H1 (cell line): ENCODE data around the gene PLA2G4E. TPM values are rescaled to one million over a fixed set of nuclear protein-coding genes. Genes with fewer than 3 reads are reported as not detected.

ENCODE experiments used
- BRCA1 ChIP-seq: IDR thresholded peaks from 2 replicates; pipeline ENCODE4 v1.6.1; 2012; ENCODE audit warnings: low read depth, low read length, improper control_type of control experiment
- CBX8 ChIP-seq: fragments of 300-800, 300-1000 bp; sonication (generic); IDR thresholded peaks from 2 replicates; pipeline ENCODE4 v1.7.1; 2016; ENCODE audit warnings: low read depth, low read length, borderline replicate concordance
- CEBPB ChIP-seq: IDR thresholded peaks from 2 replicates; pipeline ENCODE4 v1.6.1; 2012; ENCODE audit warnings: low read depth, low read length
- CHD2 ChIP-seq: IDR thresholded peaks from 2 replicates; pipeline ENCODE4 v1.6.1; 2012; ENCODE audit warnings: low read length, improper control_type of control experiment
- CREB1 ChIP-seq: IDR thresholded peaks from 2 replicates; pipeline ENCODE4 v1.6.1; 2012; ENCODE audit warnings: inconsistent platforms
- CTCF ChIP-seq, 3 experiments: IDR thresholded peaks; 1 replicate in 2 of 3; 2 replicates in 1 of 3; pipeline versions ENCODE4 v1.5.1 to v1.6.1; 2011; ENCODE audit warnings: low read length in 3 of 3, mild to moderate bottlenecking in 3 of 3, inconsistent platforms in 2 of 3, low read depth in 1 of 3, moderate library complexity in 1 of 3; ENCODE audit not compliant: insufficient read depth in 1 of 3; ENCODE audit errors: control extremely low read depth in 1 of 3
- MAX ChIP-seq: IDR thresholded peaks from 2 replicates; pipeline ENCODE4 v1.6.1; 2012; ENCODE audit warnings: inconsistent platforms
- POLR2AphosphoS5 ChIP-seq: IDR thresholded peaks from 2 replicates; pipeline ENCODE4 v1.6.1; 2011; ENCODE audit warnings: low read depth, low read length
- POU5F1 ChIP-seq: IDR thresholded peaks from 2 replicates; pipeline ENCODE4 v1.6.1; 2011; ENCODE audit warnings: low read depth, mild to moderate bottlenecking, low read length, moderate library complexity
- RXRA ChIP-seq: IDR thresholded peaks from 2 replicates; pipeline ENCODE4 v1.6.1; 2011; ENCODE audit warnings: low read depth, mild to moderate bottlenecking, low read length, moderate library complexity; ENCODE audit not compliant: insufficient read depth
- SIN3A ChIP-seq, 2 experiments: IDR thresholded peaks in 1 of 2; conservative IDR thresholded peaks in 1 of 2; 2 replicates each; pipeline ENCODE4 v1.6.1; 2011 to 2012; ENCODE audit warnings: low read length in 2 of 2, improper control_type of control experiment in 1 of 2, low read depth in 1 of 2, mild to moderate bottlenecking in 1 of 2
- SP1 ChIP-seq: IDR thresholded peaks from 2 replicates; pipeline ENCODE4 v1.6.1; 2011; ENCODE audit warnings: low read depth, low read length
- YY1 ChIP-seq: IDR thresholded peaks from 2 replicates; pipeline ENCODE4 v1.6.1; 2011; ENCODE audit warnings: low read depth, mild to moderate bottlenecking, low read length
- polyA plus RNA-seq, 7 experiments: library from polyadenylated mRNA; depleted of rRNA in 3 of 7; stranded (reverse) in 5 of 7; unstranded in 2 of 7; fragments of >200 nt in 5 of 7; fragments of 200-250 nt in 2 of 7; gene quantifications; 1 replicate in 5 of 7; 2 replicates in 1 of 7; 4 replicates in 1 of 7; pipeline versions ENCODE4 v1.2.1 to v1.2.3, GENCODE V29; 2011 to 2013; ENCODE audit warnings: missing spikeins in 2 of 7, mixed read lengths in 2 of 7
- total RNA-seq: library from RNA; stranded (reverse); fragmentation: NEBNext Ultra II Directional; extraction: Animal tissue kit (Norgen Biotek cat#: 25700); gene quantifications from 2 replicates; pipeline ENCODE4 v1.2.1, GENCODE V29; 2021
- TF ChIP-seq, protein P1 (sequence below): IDR thresholded peaks from 2 replicates; pipeline ENCODE4 v1.6.1; 2012; ENCODE audit warnings: inconsistent platforms

Gene PLA2G4E
- total and polyA plus RNA-seq, 2 of the 8 experiments (the other 6 are each of a cell fraction or from before 2014, with no cell fraction given): 0.03 TPM; not detected in 1

GRCh38 chr15:41989573-41990242, 31.1 kb downstream of the PLA2G4E start (continued):
- TF ChIP-seq CTCF (IDR thresholded peaks at IDR 0.05; ENCODE audit: control extremely low read depth in 1 of 3, insufficient read depth in 1 of 3, low read depth in 1 of 3, low read length in 3 of 3) (peak; percentile 98 to 99 (median 98)), POU5F1 (no peak), CBX8 (no peak), CEBPB (no peak), SP1 (no peak), CREB1 (no peak), RXRA (no peak), CHD2 (no peak), YY1 (peak; percentile 77), MAX (peak; percentile 66), POLR2AphosphoS5 (no peak), SIN3A (conservative IDR thresholded peaks at IDR 0.05 in 1 of 2, IDR thresholded peaks at IDR 0.05 in 1 of 2; ENCODE audit: low read depth in 1 of 2, low read length in 2 of 2) (no peak), BRCA1 (no peak)
- TF ChIP-seq, protein P1, sequence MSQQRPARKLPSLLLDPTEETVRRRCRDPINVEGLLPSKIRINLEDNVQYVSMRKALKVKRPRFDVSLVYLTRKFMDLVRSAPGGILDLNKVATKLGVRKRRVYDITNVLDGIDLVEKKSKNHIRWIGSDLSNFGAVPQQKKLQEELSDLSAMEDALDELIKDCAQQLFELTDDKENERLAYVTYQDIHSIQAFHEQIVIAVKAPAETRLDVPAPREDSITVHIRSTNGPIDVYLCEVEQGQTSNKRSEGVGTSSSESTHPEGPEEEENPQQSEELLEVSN: no peak
